IPS-15b (cell line): ENCODE data around the gene ECI1.
"Not testable (repeated sequence)": the region's sequence is repeated elsewhere in the genome, so short reads cannot be mapped to it uniquely, and the experiment has no call there.

Experiments
- H3K27me3 ChIP-seq: one replicate; pipeline ENCODE4 v1.6.1; 2013; ENCODE audit warnings: low read length; ENCODE audit not compliant: control insufficient read depth, insufficient read depth
- H3K36me3 ChIP-seq: one replicate; pipeline ENCODE4 v1.6.1; 2013; ENCODE audit warnings: low read length; ENCODE audit not compliant: control insufficient read depth, insufficient read depth
- H3K4me1 ChIP-seq: one replicate; pipeline ENCODE4 v1.6.1; 2013; ENCODE audit warnings: mild to moderate bottlenecking, low read length; ENCODE audit not compliant: control insufficient read depth, insufficient read depth
- H3K4me3 ChIP-seq: one replicate; pipeline ENCODE4 v1.5.1; 2013; ENCODE audit warnings: low read depth, low read length
- H3K9ac ChIP-seq: one replicate; pipeline ENCODE4 v1.6.1; 2013; ENCODE audit warnings: low read depth, mild to moderate bottlenecking, low read length
- H3K9me3 ChIP-seq: one replicate; pipeline ENCODE4 v1.6.1; 2013; ENCODE audit warnings: mild to moderate bottlenecking, low read length; ENCODE audit not compliant: control insufficient read depth, insufficient read depth

Gene ECI1

GRCh38 chr16:2210009-2210332, 41.4 kb downstream of the ECI1 start:
- Histone ChIP-seq H3K4me3 (no peak overlapping the region), H3K9me3 (no peaks in the 10 kb centered on the region), H3K4me1 (no peaks in the 10 kb centered on the region), H3K9ac (no peak overlapping the region), H3K36me3 (peaks cover 45% of the 10 kb centered on the region), H3K27me3 (no peaks in the 10 kb centered on the region)

- H3K27me3 ChIP-seq: no peaks in the 10 kb centered on the region
- H3K36me3 ChIP-seq: peaks cover 45% of the 10 kb centered on the region
- no peaks in the 10 kb centered on the region for H3K4me1 ChIP-seq
- no peak overlapping the region for H3K9ac ChIP-seq
- H3K9me3 ChIP-seq: no peaks in the 10 kb centered on the region
- H3K4me3 ChIP-seq: no peak overlapping the region
Measured at GRCh38 chr16:2209258-2210008, 42.0 kb downstream of the ECI1 start.

- H3K36me3 ChIP-seq: peaks cover 45% of the 10 kb centered on the region
- H3K4me3 ChIP-seq: no peak overlapping the region
- no peak overlapping the region for H3K9ac ChIP-seq
- no peaks in the 10 kb centered on the region for H3K27me3 ChIP-seq
- no peaks in the 10 kb centered on the region for H3K4me1 ChIP-seq
- no peaks in the 10 kb centered on the region for H3K9me3 ChIP-seq
Measured at GRCh38 chr16:2208772-2209171, 42.6 kb downstream of the ECI1 start.

- H3K36me3 ChIP-seq: peaks cover 45% of the 10 kb centered on the region
- no peak overlapping the region for H3K4me3 ChIP-seq
- H3K4me1 ChIP-seq: no peaks in the 10 kb centered on the region
- H3K9ac ChIP-seq: no peak overlapping the region
- no peaks in the 10 kb centered on the region for H3K27me3 ChIP-seq
- no peaks in the 10 kb centered on the region for H3K9me3 ChIP-seq
Measured at GRCh38 chr16:2208308-2208707, 43.1 kb downstream of the ECI1 start.

GRCh38 chr16:2207872-2208271, 43.5 kb downstream of the ECI1 start:
- peaks cover 45% of the 10 kb centered on the region for H3K36me3 ChIP-seq
- H3K9me3 ChIP-seq: no peaks in the 10 kb centered on the region
- no peaks in the 10 kb centered on the region for H3K27me3 ChIP-seq
- H3K4me1 ChIP-seq: no peaks in the 10 kb centered on the region
- no peak overlapping the region for H3K4me3 ChIP-seq
- H3K9ac ChIP-seq: no peak overlapping the region

- no peak overlapping the region for H3K4me3 ChIP-seq
- no peak overlapping the region for H3K9ac ChIP-seq
- H3K4me1 ChIP-seq: no peaks in the 10 kb centered on the region
- H3K27me3 ChIP-seq: no peaks in the 10 kb centered on the region
- H3K36me3 ChIP-seq: peaks cover 36% of the 10 kb centered on the region
- H3K9me3 ChIP-seq: no peaks in the 10 kb centered on the region
Measured at GRCh38 chr16:2206780-2207433, 44.5 kb downstream of the ECI1 start.

GRCh38 chr16:2206420-2206779, 45.0 kb downstream of the ECI1 start:
- Histone ChIP-seq H3K4me3 (peak overlapping the region; percentile 94), H3K9me3 (no peaks in the 10 kb centered on the region), H3K4me1 (no peaks in the 10 kb centered on the region), H3K9ac (peak overlapping the region; percentile 94), H3K27me3 (no peaks in the 10 kb centered on the region), H3K36me3 (peaks cover 34% of the 10 kb centered on the region)

- no peaks in the 10 kb centered on the region for H3K9me3 ChIP-seq
- H3K27me3 ChIP-seq: no peaks in the 10 kb centered on the region
- peaks cover 34% of the 10 kb centered on the region for H3K36me3 ChIP-seq
- H3K4me3 ChIP-seq: peak overlapping the region; percentile 94
- H3K4me1 ChIP-seq: no peaks in the 10 kb centered on the region
- H3K9ac ChIP-seq: peak overlapping the region; percentile 94
Measured at GRCh38 chr16:2205967-2206313, 45.4 kb downstream of the ECI1 start.

GRCh38 chr16:2205104-2205966, 46.1 kb downstream of the ECI1 start, which contains the start of gene MLST8:
MLST8 (plus strand) TSS chr16:2205454; CDS start chr16:2206086, 632 bp downstream.
- H3K4me1 ChIP-seq: no peaks in the 10 kb centered on the region
- peak within 1 kb of the TSS; percentile 94 for H3K4me3 ChIP-seq
- H3K27me3 ChIP-seq: peaks cover under 1% of the 10 kb centered on the region
- no peaks in the 10 kb centered on the region for H3K9me3 ChIP-seq
- H3K36me3 ChIP-seq: peaks cover 34% of the 10 kb centered on the region
- H3K9ac ChIP-seq: peak within 1 kb of the TSS; percentile 94

- peak overlapping the region; percentile 94 for H3K9ac ChIP-seq
- peak overlapping the region; percentile 94 for H3K4me3 ChIP-seq
- H3K4me1 ChIP-seq: no peaks in the 10 kb centered on the region
- peaks cover 4% of the 10 kb centered on the region for H3K27me3 ChIP-seq
- no peaks in the 10 kb centered on the region for H3K9me3 ChIP-seq
- H3K36me3 ChIP-seq: peaks cover 30% of the 10 kb centered on the region
Measured at GRCh38 chr16:2204416-2205103, 46.8 kb downstream of the ECI1 start.

- H3K36me3 ChIP-seq: peaks cover 17% of the 10 kb centered on the region
- not testable (repeated sequence) for H3K4me3 ChIP-seq, H3K9ac ChIP-seq, H3K4me1 ChIP-seq, H3K9me3 ChIP-seq
- H3K27me3 ChIP-seq: peaks cover 12% of the 10 kb centered on the region
Measured at GRCh38 chr16:2203119-2203688, 48.2 kb downstream of the ECI1 start.
